ENCODE data around the gene RNF114. TPM values are rescaled to one million over a fixed set of nuclear protein-coding genes. Genes with fewer than 3 reads are reported as not detected.

Gene RNF114
- total and polyA plus RNA-seq, 10 of the 15 experiments (the other 5 are each of a cell fraction or from before 2014, with no cell fraction given): 28.0 to 82.3 (median 47.2) TPM

GRCh38 chr20:49945306-49945700 is 9.1 kb downstream of the RNF114 start:
- SMC1A ChIA-PET (ENCODE audit: uncharacterized antibody, unreplicated experiment): no interaction called here
- H4K20me1 ChIP-seq (ENCODE audit: control insufficient read depth, insufficient read depth): peaks cover 4% of the 10 kb centered on the region; the same call in 1 of the 2 replicates
- RAD21 ChIA-PET (ENCODE audit: unreplicated experiment): no interaction called here
- H3K27me3 ChIP-seq (replicated peaks in 1 of 2; ENCODE audit: control insufficient read depth in 2 of 2, insufficient read depth in 2 of 2, low read length in 1 of 2): no peaks in the 10 kb centered on the region
- H3K36me3 ChIP-seq (ENCODE audit: control insufficient read depth in 2 of 2, insufficient read depth in 2 of 2, low read length in 1 of 2): peaks cover 8 to 33% of the 10 kb centered on the region in 2 experiments
- in situ Hi-C loops (cut with MboI) (no loop called here), intact Hi-C loops (cut with micrococcal nuclease; ENCODE audit: unreplicated experiment) (no loop called here)
- 67% methylated on average over 3 of the region's 3 CpGs for WGBS (ENCODE audit: insufficient coverage, insufficient replicate concordance, low lambda C conversion rate, missing lambda C conversion rate)
- no peak overlapping the region for H3K4me2 ChIP-seq (ENCODE audit: control insufficient read depth, insufficient read depth)
- H3K9me3 ChIP-seq (replicated peaks; ENCODE audit: control insufficient read depth, insufficient read depth, low read length): no peaks in the 10 kb centered on the region
- BruUV-seq (replicated peaks): no TSS peak
- no peak overlapping the region for H3K9ac ChIP-seq (ENCODE audit: control insufficient read depth, insufficient read depth, low read length)
- peaks cover 16% of the 10 kb centered on the region for H3K79me2 ChIP-seq (ENCODE audit: control insufficient read depth, insufficient read depth, low read length)
- CTCF ChIA-PET: interaction anchor here (0.9 to 1.1 kb wide), 4 partner anchors 11 to 126 kb away, joined by 3 to 4 read pairs (median 3); no protein-coding TSS in a partner anchor
- no peak for TF ChIP-seq IKZF2 (IDR thresholded peaks at IDR 0.05)
- no peak for TF ChIP-seq NR2C1 (IDR thresholded peaks at IDR 0.05)
- TF ChIP-seq IKZF1 (conservative IDR thresholded peaks at IDR 0.05): no peak
- TF ChIP-seq E2F8 (IDR thresholded peaks at IDR 0.05; ENCODE audit: low read depth, partially characterized antibody): no peak
- H3K4me3 ChIP-seq: no peak overlapping the region
- ATAC-seq (no peak), FAIRE-seq (no peak), DNase-seq (ENCODE audit: low read depth, low spot score) (no peak)
- H2AFZ ChIP-seq (ENCODE audit: control insufficient read depth, low read depth, low read length): no peak overlapping the region
- H3K4me1 ChIP-seq (ENCODE audit: control insufficient read depth, insufficient read depth, low read length): no peaks in the 10 kb centered on the region
- H3K27ac ChIP-seq (ENCODE audit: control insufficient read depth, insufficient read depth): no peak overlapping the region
- POLR2A ChIA-PET: interaction anchor here (0.7 kb wide), 1 partner anchor 143 kb away, joined by 4 read pairs; no protein-coding TSS in a partner anchor

All from GM12878 (cell line).